ENCODE data around the gene ATP1A2.

The ATP1A2 gene

DNA sequence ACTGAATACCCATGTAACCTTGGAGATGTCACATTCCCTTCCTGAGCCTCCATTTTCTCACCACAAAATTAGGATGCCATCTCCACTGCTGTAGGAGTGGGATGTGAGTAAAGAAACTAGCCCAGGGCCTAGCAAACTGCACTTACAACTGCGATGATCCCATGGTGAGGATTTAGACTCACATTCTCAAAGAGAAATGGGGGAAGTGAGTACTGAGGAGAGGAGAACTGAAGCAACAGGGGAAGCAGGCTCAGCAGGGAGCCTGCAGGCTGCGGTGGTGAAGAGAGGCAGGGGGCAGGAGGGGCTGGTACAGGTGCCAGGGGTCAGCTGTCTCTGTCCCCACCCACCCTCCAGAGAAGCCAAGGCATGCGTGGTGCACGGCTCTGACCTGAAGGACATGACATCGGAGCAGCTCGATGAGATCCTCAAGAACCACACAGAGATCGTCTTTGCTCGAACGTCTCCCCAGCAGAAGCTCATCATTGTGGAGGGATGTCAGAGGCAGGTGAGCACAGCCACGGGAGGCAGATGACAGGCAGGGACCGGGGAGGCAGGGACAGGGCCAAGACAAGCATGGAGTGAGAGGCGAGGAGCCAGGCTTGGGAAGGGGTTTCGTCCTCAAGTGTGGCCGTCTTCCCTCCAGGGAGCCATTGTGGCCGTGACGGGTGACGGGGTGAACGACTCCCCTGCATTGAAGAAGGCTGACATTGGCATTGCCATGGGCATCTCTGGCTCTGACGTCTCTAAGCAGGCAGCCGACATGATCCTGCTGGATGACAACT, 19.4 kb downstream of the ATP1A2 start:
- intact Hi-C loops (cut with DNase I), result no loop called here
- DNase-seq, result peak in 2 of 10 donors; percentile 57 to 72

DNA sequence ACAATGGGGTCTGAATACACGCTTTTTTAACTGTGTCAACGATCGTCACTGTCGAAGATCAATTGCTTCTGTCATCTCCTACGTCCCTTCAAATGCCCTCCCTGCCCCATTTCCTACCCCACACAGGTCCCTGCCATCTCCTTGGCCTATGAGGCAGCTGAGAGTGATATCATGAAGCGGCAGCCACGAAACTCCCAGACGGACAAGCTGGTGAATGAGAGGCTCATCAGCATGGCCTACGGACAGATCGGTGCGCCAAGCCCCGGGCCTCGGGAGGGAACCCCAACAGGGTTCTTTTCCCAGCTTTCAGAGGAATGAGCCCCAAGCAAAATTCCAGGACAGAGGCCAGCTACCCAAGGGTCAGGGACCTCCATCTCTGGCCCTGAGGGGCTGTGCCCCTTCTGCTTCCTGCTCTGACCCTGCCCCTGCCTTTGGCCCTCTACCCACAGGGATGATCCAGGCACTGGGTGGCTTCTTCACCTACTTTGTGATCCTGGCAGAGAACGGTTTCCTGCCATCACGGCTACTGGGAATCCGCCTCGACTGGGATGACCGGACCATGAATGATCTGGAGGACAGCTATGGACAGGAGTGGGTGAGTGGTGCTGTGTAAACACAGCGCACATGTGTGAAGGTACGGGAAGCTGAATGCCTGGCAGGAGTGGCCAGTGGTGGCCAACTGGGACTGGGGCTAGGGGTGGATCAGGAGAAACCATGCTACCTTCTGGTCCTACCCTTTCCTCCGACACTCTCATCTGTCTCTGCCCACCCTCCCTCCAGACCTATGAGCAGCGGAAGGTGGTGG, 20.8 kb downstream of the ATP1A2 start:
- DNase-seq, result peak in 1 of 10 donors; percentile 66
- intact Hi-C loops (cut with DNase I), result no loop called here

DNA sequence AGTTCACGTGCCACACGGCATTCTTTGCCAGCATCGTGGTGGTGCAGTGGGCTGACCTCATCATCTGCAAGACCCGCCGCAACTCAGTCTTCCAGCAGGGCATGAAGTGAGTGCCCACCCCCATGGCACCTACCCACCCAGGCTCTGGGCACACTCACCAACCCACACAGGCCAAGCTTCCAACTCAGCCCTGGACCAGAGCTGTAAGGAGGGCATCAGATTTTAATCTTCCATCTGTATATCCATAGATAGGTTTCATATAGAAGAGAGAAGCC, 21.3 kb downstream of the ATP1A2 start:
- DNase-seq, result no peak
- intact Hi-C loops (cut with DNase I), result no loop called here

DNA sequence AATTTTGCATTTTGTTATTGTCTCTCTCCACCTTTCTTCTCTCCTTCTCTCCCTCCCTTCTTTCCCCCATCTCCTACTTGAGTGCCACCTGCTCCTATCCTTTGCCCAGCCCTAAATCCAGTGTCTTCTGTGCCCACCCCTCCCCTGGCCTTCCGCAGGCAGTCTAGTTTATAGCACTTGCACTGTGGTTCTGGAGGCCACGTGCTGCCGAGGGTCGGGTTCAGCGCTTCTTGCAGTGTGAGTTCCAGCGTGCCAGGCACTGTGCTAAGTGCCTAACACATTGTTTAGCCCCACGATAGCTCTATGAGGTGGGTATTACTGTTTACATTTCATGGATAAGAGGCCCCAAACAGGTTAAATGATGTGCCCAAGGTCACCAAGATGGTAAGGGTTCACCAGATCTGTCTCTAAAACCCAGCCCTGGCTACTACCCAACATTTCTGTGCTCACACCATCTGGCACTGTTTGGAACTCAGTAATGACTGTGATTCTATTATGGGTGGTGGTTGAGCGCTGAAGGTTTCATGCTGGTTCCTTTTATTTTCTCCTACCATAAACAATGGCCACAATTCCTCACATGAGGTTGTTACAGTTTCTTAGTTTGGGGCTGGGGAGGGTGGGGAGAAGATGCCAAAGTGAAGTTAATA, 21.8 kb downstream of the ATP1A2 start:
- DNase-seq, result peak in 1 of 10 donors; percentile 55

DNA sequence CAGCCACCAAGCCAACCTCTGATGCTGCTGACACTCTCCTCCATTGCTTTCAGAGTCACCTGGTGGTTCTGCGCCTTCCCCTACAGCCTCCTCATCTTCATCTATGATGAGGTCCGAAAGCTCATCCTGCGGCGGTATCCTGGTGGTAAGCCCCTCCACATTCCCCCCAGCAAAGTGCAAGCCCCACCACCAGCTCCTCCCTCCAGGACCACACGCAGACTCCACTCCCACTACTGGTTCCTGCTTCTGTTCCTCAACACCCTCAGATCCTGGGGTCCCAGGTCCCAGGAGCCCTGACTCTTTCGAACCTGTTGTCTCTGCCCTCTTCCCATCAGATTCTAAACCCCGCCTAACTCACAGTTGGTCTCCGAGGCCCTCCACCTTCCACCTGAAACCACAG, 24.3 kb downstream of the ATP1A2 start:
- no peak for DNase-seq
- intact Hi-C loops (cut with DNase I), result no loop called here

More for the DNA sequence above, 21.8 kb downstream of the ATP1A2 start:
- intact Hi-C loops (cut with DNase I), result no loop called here

DNA sequence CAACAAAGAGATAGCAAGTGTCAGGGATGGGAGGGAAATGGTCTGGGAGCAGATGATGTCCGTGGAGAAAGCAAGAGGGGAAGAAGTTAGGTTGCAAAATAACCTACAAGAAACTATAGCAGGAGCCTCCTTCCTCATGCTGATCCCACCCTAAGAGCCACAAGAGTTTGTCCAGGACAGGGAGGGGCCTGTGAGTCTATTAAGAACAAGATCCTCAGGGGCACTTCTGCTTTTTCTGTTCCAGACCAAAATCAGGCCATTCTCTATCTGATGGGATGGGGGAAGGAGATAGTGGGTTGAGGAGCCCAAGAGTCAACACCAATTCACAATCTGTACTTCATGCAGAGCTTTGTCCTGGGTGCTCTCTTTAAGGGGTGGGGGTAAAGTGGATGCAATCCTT, 28.1 kb downstream of the ATP1A2 start:
- DNase-seq, result no peak
- intact Hi-C loops (cut with DNase I), result no loop called here

DNA sequence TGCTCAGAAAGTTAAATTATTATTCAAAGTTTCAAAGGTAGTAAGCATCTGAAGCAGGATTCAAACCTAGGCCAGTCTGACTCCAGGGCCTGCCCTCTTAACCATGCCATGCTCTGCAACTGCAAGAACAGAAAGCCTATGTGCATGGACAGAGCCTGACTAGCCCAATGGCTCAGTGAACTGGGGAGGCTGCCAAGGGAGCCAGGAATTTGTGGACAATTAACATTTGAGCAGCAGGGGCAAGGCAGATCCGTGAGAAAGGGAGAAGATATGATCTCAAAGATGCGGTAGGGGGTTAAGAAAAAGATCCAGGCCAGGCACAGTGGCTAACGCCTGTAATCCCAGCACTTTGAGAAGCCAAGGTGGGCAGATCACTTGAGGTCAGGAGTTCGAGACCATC, 29.4 kb downstream of the ATP1A2 start:
- peak in 1 of 10 donors; percentile 23 for DNase-seq
- intact Hi-C loops (cut with DNase I), result no loop called here

DNA sequence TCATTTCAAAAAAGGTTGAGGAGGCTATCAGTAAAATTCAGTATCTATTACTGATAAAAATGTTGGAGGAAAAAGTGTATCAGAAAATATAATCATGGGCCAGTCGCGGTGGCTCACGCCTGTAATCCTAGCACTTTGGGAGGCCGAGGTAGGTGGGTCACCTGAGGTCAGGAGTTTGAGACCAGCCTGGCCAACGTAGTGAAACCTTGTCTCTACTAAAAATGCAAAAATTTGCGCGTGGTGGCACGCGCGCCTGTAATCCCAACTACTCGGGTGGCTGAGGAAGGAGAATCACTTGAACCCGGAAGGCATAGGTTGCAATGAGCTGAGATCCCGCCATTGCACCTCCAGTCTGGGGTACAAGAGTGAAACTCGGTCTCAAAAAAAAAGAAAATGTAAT, 30.5 kb downstream of the ATP1A2 start:
- intact Hi-C loops (cut with DNase I), result no loop called here
- no peak for DNase-seq

DNA sequence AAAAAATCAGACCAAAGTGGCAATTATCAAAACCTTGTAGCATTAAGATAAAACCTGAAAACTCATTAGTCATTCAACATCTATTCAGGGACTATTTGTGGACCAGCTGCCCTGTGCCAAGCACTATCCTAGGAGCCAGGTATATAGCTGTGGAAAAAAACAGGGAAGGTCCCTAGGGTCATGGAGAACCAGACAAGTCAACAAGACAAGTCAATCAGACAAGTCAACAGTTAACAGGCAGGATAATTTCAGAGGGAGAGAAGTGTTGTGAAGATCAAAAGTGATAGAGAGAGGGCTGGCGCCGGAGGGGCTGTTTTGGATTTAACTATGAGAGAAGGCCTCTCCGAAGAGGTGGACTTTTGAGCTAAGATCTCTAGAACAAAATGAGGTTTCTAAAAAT, 32.6 kb downstream of the ATP1A2 start:
- intact Hi-C loops (cut with DNase I), result no loop called here
- no peak for DNase-seq

DNA sequence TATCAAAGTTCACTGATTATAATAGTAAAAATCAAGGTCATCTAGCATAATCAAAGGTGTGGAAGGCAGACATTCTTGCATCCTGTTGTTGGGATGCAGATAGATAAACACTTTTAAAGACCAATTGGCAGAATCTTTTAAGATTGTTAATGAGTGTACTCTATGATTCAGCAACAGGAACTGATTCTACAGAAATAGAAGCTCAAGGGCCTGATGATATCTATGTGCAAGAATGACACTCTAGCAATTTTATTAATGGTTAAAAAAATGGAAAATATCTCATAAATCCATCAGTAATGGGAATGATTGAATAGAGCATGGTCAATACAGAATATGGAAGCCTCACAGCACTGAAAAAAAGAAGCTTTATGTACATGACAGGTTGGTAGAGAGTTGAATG, 33.7 kb downstream of the ATP1A2 start:
- intact Hi-C loops (cut with DNase I), result no loop called here
- DNase-seq, result no peak

DNA sequence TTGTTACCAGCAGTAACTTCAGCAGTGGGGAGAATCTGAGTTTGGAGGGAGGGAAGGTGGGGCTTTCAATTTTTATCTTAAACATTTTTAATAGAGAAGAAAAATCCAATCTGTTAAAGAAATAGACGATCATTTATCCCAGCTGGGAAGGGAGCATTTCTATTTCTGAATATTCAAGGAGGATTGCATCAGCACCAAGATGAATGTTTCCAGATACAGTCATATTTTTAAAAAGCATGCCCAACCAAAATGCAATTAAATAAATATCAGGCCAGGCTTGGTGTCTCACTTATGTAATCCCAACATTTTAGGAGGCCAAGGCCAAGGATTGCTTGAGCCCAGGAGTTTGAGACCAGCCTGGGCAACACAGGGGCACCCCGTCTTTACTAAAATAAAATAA, 34.2 kb downstream of the ATP1A2 start:
- intact Hi-C loops (cut with DNase I), result no loop called here
- no peak for DNase-seq

DNA sequence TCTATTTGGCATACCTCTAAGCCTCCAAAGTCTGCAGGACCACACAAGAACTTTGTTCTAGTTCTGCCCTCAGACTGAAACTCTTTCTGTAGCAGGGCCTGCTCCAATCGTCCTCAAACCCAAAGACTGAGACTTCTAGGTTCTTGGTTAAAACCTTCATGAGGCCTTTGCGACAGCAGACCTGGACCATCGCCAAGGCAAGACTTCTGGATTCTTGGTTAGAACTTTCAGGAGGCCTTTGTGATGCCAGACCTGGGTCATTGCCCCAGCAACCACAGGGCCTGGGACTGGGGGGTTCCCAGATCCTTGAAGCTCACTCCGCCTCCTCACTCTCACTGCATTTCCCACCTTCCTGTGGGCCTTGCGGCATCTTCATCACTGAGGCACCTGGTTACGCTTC, 35.7 kb downstream of the ATP1A2 start, which contains the start of gene ATP1A4:
TSS of gene ATP1A4 (plus strand) at position 301 of the 400 bp plus-strand sequence. CDS start 438 bp downstream, outside the sequence.
- intact Hi-C loops (cut with DNase I), result no loop called here
- DNase-seq, result no peak

DNA sequence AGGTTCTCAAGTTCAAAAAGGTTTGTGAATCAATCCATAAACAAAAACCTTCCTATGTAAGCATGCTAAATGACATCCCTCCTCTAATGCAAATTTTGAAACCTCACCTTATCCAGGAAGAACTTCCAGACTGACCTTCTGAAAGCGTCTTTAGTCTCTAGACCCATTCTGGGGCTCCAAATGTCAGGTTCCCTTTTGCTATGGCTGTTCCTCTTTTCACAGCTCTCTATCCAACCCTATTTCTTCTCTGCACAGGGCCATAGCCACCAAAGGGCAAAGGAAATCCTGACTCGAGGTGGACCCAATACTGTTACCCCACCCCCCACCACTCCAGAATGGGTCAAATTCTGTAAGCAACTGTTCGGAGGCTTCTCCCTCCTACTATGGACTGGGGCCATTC, 39.2 kb downstream of the ATP1A2 start:
- intact Hi-C loops (cut with DNase I), result no loop called here
- DNase-seq, result no peak

DNA sequence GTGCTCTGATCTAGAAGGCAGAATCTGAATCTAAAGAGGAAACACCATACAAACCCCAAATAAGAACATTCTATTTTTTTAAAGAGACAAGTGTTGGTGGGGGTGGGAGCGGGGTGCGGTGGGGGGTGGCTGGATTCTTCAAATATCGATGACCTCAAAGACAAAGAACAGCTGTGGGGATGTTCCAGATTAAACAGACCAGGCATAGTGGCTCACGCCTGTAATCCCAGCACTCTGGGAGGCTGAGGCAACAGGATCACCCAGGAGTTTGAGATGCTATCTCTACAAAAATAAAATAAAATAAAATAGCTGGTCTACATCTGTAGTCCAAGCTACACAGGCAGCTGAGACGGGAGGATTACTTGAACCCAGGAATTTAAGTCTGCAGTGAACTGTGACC, 40.8 kb downstream of the ATP1A2 start:
- intact Hi-C loops (cut with DNase I), result no loop called here
- DNase-seq, result no peak

DNA sequence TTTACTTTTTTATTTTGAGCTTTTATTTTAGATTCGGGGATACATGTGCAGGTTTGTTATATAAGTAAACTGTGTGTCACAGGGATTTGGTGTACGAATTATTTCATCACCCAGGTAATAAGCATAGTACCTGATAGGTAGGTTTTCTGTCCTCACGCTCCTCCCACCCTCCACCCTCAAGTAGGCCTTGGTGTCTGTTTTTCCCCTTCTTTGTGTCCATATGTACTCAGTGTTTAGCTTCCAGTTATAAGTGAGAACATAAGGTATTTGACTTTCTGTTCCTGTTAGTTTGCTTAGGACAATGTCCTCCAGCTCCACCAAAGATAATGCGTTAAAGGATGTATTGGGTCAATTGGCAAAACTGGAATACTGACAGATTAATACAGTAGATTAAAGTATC, 41.6 kb downstream of the ATP1A2 start:
- no peak for DNase-seq
- intact Hi-C loops (cut with DNase I), result no loop called here

DNA sequence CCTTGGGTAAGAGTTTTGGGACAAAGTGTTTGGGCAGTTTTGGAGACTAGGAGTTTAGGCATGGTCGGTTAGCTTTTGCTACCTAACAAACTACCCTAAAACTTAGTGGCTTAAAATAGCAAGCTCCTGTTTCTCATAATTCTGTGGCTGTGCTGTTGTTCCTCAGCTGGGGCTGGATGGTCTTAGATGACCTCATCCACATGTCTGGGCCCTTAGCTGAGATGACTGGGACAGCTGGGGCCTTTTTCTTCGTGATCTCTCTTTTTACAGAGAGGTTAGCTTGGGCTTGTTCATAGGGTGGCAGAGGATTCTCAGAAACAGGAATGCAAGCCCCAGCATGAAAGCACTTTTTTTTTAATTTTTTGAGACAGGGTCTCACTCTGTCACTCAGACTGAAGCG, 42.5 kb downstream of the ATP1A2 start:
- no peak for DNase-seq
- intact Hi-C loops (cut with DNase I), result no loop called here

DNA sequence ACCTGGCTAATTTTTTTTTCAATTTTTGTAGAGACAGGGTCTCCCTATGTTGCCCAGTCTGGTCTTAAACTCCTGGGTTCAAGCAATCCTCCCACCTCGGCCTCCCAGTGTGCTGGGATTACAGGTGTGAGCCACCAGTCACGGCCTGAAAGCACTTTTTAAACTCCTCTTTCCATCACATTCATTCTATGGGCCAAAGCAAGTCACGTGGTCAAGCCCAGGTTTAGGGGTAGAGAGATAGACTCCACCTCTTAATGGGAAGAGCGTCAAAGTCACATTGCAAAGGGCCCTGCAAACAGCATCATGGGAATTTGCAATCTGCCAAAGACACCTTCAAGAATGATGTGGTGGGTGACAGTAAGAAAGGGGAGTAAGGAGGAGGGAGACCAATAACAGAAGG, 43.0 kb downstream of the ATP1A2 start:
- intact Hi-C loops (cut with DNase I), result no loop called here
- DNase-seq, result no peak

DNA sequence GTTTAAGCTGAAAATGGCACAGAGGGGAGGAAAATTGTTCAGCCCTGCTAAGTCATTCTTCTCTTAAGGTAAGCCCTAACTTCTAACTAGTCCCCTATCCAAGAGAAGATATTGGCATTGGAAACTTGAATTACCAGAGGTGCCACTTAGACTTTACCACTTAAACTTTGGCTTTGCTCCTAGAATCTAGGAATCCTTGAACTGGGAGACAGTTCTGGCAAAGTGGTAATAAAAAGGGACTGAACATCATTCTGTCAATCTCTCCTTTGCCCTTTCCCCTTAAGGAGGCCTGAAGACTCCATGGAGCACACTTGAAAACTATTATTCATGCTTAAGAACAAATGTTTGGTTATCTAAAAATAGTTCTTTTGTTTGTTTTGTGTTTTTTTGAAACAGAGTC, 44.3 kb downstream of the ATP1A2 start:
- intact Hi-C loops (cut with DNase I), result no loop called here
- no peak for DNase-seq

DNA sequence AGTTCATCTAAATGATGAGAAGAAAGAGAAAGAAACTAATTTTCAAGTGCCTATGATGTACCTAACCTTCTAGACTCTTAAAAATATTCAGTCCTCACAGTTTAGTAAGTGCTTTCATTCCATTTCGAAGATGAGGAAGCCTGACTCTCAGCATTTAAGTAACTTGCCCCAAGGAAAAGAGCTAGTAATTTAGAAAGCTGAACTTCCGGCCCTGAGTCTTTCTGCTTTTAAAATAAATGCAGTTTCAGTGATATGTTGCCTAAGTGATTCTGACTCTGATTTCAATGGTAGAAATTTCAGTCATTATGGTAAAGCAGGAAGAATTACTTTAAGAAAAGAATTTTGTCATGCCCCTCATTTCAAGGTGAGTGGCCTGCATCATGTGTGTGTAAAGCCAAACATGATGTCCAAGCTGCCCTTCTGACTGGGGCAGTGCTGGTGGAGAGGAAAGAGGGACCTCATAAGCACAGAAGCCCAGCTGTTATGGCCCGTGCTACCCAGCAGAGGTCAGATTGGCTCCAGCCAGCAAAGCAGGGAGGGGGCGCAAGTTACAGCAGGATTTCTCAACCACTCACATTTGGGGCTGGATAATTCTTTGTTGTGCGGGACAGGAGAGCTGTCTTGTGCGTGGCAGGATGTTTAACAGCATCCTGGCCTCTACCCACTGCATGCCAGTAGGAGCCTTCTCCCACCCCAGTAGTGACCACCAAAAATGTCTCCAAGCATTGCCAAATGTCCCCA, 46.6 kb downstream of the ATP1A2 start:
- intact Hi-C loops (cut with DNase I), result no loop called here
- peak in 5 of 10 donors; percentile 43 to 87 (median 53) for DNase-seq

DNA sequence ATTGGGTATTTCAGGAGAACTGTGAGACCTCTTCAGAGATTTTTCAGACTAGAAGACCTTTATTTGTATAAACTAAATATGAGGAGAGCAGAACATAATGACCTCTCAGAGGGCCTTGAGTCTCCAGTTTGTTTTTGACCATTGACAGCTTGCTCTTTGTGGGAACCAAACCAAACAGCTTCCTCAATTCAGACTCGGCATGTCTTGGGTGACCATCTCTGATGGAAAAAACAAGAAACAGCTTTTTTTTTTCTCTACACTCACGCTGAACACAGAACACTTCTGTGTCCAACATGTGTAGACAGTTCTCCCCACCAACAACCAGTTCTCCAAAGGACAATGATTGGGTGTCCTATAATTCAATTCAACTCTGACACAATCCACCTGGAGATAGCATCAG, 47.4 kb downstream of the ATP1A2 start:
- DNase-seq, result no peak
- intact Hi-C loops (cut with DNase I), result no loop called here

DNA sequence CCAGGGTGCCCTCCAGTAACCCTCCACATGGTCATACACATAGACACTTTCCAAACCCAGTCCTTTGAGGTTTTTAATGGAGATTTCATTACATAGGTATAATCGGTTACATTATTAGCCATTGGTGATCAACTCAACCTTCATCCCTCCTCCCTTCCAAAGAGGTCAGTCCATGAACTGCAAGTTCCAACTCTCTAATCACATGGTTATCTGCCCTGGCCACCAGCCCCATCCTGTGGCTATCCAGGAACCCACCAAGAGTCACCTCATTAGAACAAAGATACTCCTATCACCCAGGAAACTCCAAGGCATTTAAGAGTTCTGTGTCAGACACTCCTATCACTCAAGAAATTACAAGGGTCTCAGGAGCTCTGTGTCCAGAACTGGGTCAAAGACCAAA, 48.1 kb downstream of the ATP1A2 start:
- intact Hi-C loops (cut with DNase I), result no loop called here
- DNase-seq, result no peak
